Mesodermal cell (in vitro differentiated cells): ENCODE measurements around the gene CYTH1.

Experiments used
- H3K27ac ChIP-seq: 2 replicates; pipeline ENCODE4 v1.7.0; 2013; ENCODE audit warnings: mild to moderate bottlenecking, low read depth, low read length, moderate library complexity; ENCODE audit not compliant: severe bottlenecking
- H3K36me3 ChIP-seq: 2 replicates; pipeline ENCODE4 v1.7.1; 2013; ENCODE audit warnings: mild to moderate bottlenecking, low read length, moderate library complexity; ENCODE audit not compliant: control insufficient read depth, insufficient read depth
- H3K4me1 ChIP-seq: one replicate; pipeline ENCODE4 v1.7.1; 2013; ENCODE audit warnings: mild to moderate bottlenecking, low read length; ENCODE audit not compliant: insufficient read depth, control insufficient read depth, poor library complexity, severe bottlenecking
- H3K4me3 ChIP-seq: 2 replicates; pipeline ENCODE4 v1.7.0; 2013; ENCODE audit warnings: low read length, control low read depth, mild to moderate bottlenecking; ENCODE audit not compliant: insufficient read depth, poor library complexity, severe bottlenecking; ENCODE audit errors: extremely low read depth
- H3K9me3 ChIP-seq: 2 replicates; pipeline ENCODE4 v1.7.1; 2013; ENCODE audit warnings: mild to moderate bottlenecking, low read length, moderate library complexity; ENCODE audit not compliant: control insufficient read depth
- WGBS, 2 experiments: methylation state at CpG; one replicate each; pipeline ENCODE4 v1.1.5; 2013; ENCODE audit warnings: missing lambda C conversion rate in 2 of 2; ENCODE audit not compliant: insufficient coverage in 2 of 2; 5-methylcytosine and 5-hydroxymethylcytosine counted together

Gene CYTH1

GRCh38 chr17:78774956-78775571 lies 7.0 kb downstream of the CYTH1 start:
- Histone ChIP-seq H3K9me3 (no peaks in the 10 kb centered on the region), H3K27ac (no peak overlapping the region), H3K4me1 (no peaks in the 10 kb centered on the region), H3K4me3 (no peak overlapping the region), H3K36me3 (no peaks in the 10 kb centered on the region)
- 84 to 93% methylated on average over 7 to 9 of the region's 12 CpGs for WGBS, 2 experiments

- H3K4me3 ChIP-seq = no peak overlapping the region
- no peak overlapping the region for H3K27ac ChIP-seq
- no peaks in the 10 kb centered on the region for H3K9me3 ChIP-seq
- no peaks in the 10 kb centered on the region for H3K36me3 ChIP-seq
- H3K4me1 ChIP-seq = no peaks in the 10 kb centered on the region
- 96 to 100% methylated on average over 2 of the region's 2 CpGs for WGBS, 2 experiments
Observed at GRCh38 chr17:78774453-78774852, 7.6 kb downstream of the CYTH1 start.

GRCh38 chr17:78771758-78772382 lies 10.2 kb downstream of the CYTH1 start:
- Histone ChIP-seq H3K36me3 (no peaks in the 10 kb centered on the region), H3K4me1 (no peaks in the 10 kb centered on the region), H3K4me3 (no peak overlapping the region), H3K27ac (no peak overlapping the region), H3K9me3 (no peaks in the 10 kb centered on the region)
- WGBS, 2 experiments = 96 to 97% methylated on average over 3 to 4 of the region's 6 CpGs

GRCh38 chr17:78769196-78769773 lies 12.8 kb downstream of the CYTH1 start:
- Histone ChIP-seq H3K36me3 (no peaks in the 10 kb centered on the region), H3K4me1 (no peaks in the 10 kb centered on the region), H3K27ac (no peak overlapping the region), H3K9me3 (no peaks in the 10 kb centered on the region), H3K4me3 (no peak overlapping the region)
- 85 to 87% methylated on average over 3 to 7 of the region's 7 CpGs for WGBS, 2 experiments

GRCh38 chr17:78767806-78768205 lies 14.3 kb downstream of the CYTH1 start:
- WGBS, 2 experiments = 83 to 94% methylated on average over 1 to 4 of the region's 4 CpGs
- no peaks in the 10 kb centered on the region for H3K4me1 ChIP-seq
- no peaks in the 10 kb centered on the region for H3K36me3 ChIP-seq
- H3K27ac ChIP-seq = no peak overlapping the region
- no peak overlapping the region for H3K4me3 ChIP-seq
- no peaks in the 10 kb centered on the region for H3K9me3 ChIP-seq

- no peaks in the 10 kb centered on the region for H3K4me1 ChIP-seq
- 98 to 100% methylated on average over 5 of the region's 5 CpGs for WGBS, 2 experiments
- H3K36me3 ChIP-seq = no peaks in the 10 kb centered on the region
- no peak overlapping the region for H3K27ac ChIP-seq
- no peak overlapping the region for H3K4me3 ChIP-seq
- no peaks in the 10 kb centered on the region for H3K9me3 ChIP-seq
Observed at GRCh38 chr17:78766743-78767294, 15.3 kb downstream of the CYTH1 start.

GRCh38 chr17:78766225-78766624 lies 15.8 kb downstream of the CYTH1 start:
- no peaks in the 10 kb centered on the region for H3K4me1 ChIP-seq
- H3K27ac ChIP-seq = no peak overlapping the region
- WGBS, 2 experiments = 90 to 93% methylated on average over 2 of the region's 2 CpGs

GRCh38 chr17:78765821-78766220 lies 16.3 kb downstream of the CYTH1 start:
- Histone ChIP-seq H3K36me3 (no peaks in the 10 kb centered on the region), H3K4me3 (no peak overlapping the region), H3K9me3 (no peaks in the 10 kb centered on the region), H3K27ac (no peak overlapping the region), H3K4me1 (no peaks in the 10 kb centered on the region)
- 100% methylated on average over 2 to 3 of the region's 3 CpGs for WGBS, 2 experiments

More at GRCh38 chr17:78766225-78766624, 15.8 kb downstream of the CYTH1 start:
- Histone ChIP-seq H3K9me3 (no peaks in the 10 kb centered on the region), H3K4me3 (no peak overlapping the region), H3K36me3 (no peaks in the 10 kb centered on the region)

- no peak overlapping the region for H3K27ac ChIP-seq
- H3K9me3 ChIP-seq = no peaks in the 10 kb centered on the region
- H3K4me1 ChIP-seq = no peaks in the 10 kb centered on the region
- H3K36me3 ChIP-seq = no peaks in the 10 kb centered on the region
- 92 to 98% methylated on average over 6 to 8 of the region's 8 CpGs for WGBS, 2 experiments
- H3K4me3 ChIP-seq = no peak overlapping the region
Observed at GRCh38 chr17:78764871-78765270, 17.2 kb downstream of the CYTH1 start.

GRCh38 chr17:78763561-78763960 lies 18.5 kb downstream of the CYTH1 start:
- Histone ChIP-seq H3K27ac (no peak overlapping the region), H3K9me3 (no peaks in the 10 kb centered on the region), H3K4me3 (no peak overlapping the region), H3K4me1 (peaks cover 5% of the 10 kb centered on the region), H3K36me3 (no peaks in the 10 kb centered on the region)
- WGBS, 2 experiments = 85 to 90% methylated on average over 2 of the region's 3 CpGs
